ENCODE data around the gene ADI1. TPM values are rescaled to one million over a fixed set of nuclear protein-coding genes. Genes with fewer than 3 reads are reported as not detected.

The ADI1 gene
- total and polyA plus RNA-seq, 7 donors: 35.7 to 114 (median 86.3) TPM

- Histone ChIP-seq H3K27me3 (no peaks in the 10 kb centered on the region), H3K36me3 (peaks cover 17 to 73% (median 40%) of the 10 kb centered on the region in 4 donors), H3K4me1 (peaks cover 0 to 32% (median 16%) of the 10 kb centered on the region in 4 donors), H3K27ac (peak overlapping the region in 3 of 4 donors; percentile 37 to 63 (median 48)), H3K9me3 (no peaks in the 10 kb centered on the region), H3K4me3 (no peak overlapping the region)
- 95 to 96% methylated on average over 28 of the region's 28 CpGs for WGBS, 2 donors
- intact Hi-C loops (cut with DNase I): no loop called here
- TF ChIP-seq CTCF (IDR thresholded peaks at IDR 0.05) (no peak), EP300 (IDR thresholded peaks at IDR 0.05) (no peak), POLR2A (IDR thresholded peaks at IDR 0.05) (no peak), POLR2AphosphoS5 (IDR thresholded peaks at IDR 0.05) (no peak)
- peak; percentile 40 for DNase-seq
Observed at GRCh38 chr2:3465328-3465727, 54.0 kb downstream of the ADI1 start.

DNA sequence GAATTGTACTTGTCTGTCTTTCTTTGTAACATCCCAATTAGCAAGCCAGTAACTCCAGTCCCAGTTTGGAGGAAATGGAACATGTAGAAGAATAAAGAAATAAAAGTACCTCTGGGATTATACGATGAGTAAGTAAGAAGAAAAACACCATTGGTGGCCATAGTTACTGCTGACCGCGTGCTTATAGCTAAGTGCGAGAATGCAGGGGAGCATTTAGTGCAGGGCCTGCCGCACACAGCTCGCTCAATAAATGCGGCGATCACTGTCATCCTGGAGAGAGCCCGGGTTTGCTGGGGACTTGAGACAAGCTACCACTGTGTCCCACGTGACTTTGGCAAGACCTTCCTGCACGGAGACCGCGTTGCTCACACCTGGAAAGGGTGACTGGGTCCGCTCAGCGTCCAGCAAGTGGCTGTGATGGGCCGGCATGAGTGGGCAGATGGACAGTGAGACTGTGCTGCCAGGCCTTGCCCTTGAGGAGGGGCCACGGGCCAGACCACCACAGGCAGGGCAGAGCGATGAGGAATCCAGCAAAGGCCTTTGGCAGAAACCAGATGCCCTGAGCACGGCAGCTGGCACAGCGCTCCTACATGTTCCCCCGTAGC lies 54.8 kb downstream of the ADI1 start:
- Histone ChIP-seq H3K4me3 (no peak overlapping the region), H3K27ac (peak overlapping the region in 2 of 4 donors; percentile 48 to 63), H3K9me3 (no peaks in the 10 kb centered on the region), H3K4me1 (peaks cover 0 to 23% (median 8%) of the 10 kb centered on the region in 4 donors), H3K27me3 (no peaks in the 10 kb centered on the region), H3K36me3 (peaks cover 17 to 67% (median 40%) of the 10 kb centered on the region in 4 donors)
- TF ChIP-seq POLR2A (IDR thresholded peaks at IDR 0.05): no peak
- no peak for TF ChIP-seq CTCF (IDR thresholded peaks at IDR 0.05)
- TF ChIP-seq EP300 (IDR thresholded peaks at IDR 0.05): no peak
- TF ChIP-seq POLR2AphosphoS5 (IDR thresholded peaks at IDR 0.05): no peak
- peak; percentile 53 for DNase-seq
- 96 to 98% methylated on average over 21 of the region's 21 CpGs for WGBS, 2 donors
- intact Hi-C loops (cut with DNase I): no loop called here

GRCh38 chr2:3463944-3464343 lies 55.4 kb downstream of the ADI1 start:
- 94 to 96% methylated on average over 13 of the region's 13 CpGs for WGBS, 2 donors
- H3K36me3 ChIP-seq: peaks cover 17 to 64% (median 38%) of the 10 kb centered on the region in 4 donors
- no peak overlapping the region for H3K4me3 ChIP-seq
- H3K9me3 ChIP-seq: no peaks in the 10 kb centered on the region
- intact Hi-C loops (cut with DNase I): no loop called here
- TF ChIP-seq CTCF (IDR thresholded peaks at IDR 0.05) (no peak), POLR2AphosphoS5 (IDR thresholded peaks at IDR 0.05) (no peak), POLR2A (IDR thresholded peaks at IDR 0.05) (no peak), EP300 (IDR thresholded peaks at IDR 0.05) (no peak)
- H3K27me3 ChIP-seq: no peaks in the 10 kb centered on the region
- no peak overlapping the region for H3K27ac ChIP-seq
- H3K4me1 ChIP-seq: peaks cover 0 to 18% (median 2%) of the 10 kb centered on the region in 4 donors
- DNase-seq: no peak

DNA sequence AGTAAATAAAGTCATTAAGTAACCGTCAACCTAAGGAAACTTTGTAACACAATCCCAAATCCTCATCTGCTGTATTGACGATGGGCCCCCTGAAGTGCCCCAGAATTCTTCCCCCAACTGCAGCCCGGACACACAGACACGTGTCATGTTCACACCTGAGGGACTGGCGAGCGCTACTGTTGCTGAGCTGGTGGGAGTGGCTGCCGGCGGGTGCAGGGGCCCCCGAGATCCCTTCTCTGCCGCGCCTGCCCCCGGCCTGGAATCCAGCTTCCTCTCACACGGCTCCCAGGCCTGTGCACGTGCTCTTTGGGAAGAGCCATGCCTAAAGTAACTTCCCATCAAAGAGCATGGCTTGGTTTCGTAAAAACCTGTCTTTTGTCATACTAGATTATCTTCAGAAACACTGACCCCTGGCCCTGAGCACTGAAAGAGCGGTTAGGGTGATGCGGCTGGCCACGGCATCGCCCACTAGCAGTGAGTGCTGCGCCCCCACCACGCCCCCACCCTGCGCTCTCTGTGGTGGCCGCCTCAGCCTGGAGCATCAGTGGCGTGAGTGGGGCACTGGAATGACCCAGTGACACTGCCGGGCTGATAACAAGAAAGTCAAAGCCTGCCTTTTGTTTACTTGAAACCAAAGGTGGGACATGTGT lies 56.0 kb downstream of the ADI1 start:
- peak; percentile 55 for DNase-seq

More for the DNA sequence above, 56.0 kb downstream of the ADI1 start:
- Histone ChIP-seq H3K27me3 (no peaks in the 10 kb centered on the region), H3K4me3 (no peak overlapping the region), H3K27ac (no peak overlapping the region), H3K4me1 (peaks cover 0 to 13% (median 0%) of the 10 kb centered on the region in 4 donors), H3K9me3 (no peaks in the 10 kb centered on the region), H3K36me3 (peaks cover 17 to 64% (median 35%) of the 10 kb centered on the region in 4 donors)
- TF ChIP-seq CTCF (IDR thresholded peaks at IDR 0.05) (no peak), POLR2A (IDR thresholded peaks at IDR 0.05) (no peak), EP300 (IDR thresholded peaks at IDR 0.05) (no peak), POLR2AphosphoS5 (IDR thresholded peaks at IDR 0.05) (no peak)
- WGBS, 2 donors: 92 to 95% methylated on average over 25 of the region's 25 CpGs
- intact Hi-C loops (cut with DNase I): no loop called here
